PC-3 (cell line): ENCODE measurements around the gene PPP2R5B.

Experiments
- EZH2 ChIP-seq: fragments of 300-600 bp; sonication (generic); IDR thresholded peaks from one replicate; pipeline ENCODE4 v1.6.1; 2017; ENCODE audit warnings: antibody characterized with exemption, mild to moderate bottlenecking, low read length; ENCODE audit not compliant: unreplicated experiment
- EZH2phosphoT487 ChIP-seq: fragments of 300-600 bp; sonication (generic); IDR thresholded peaks from 2 replicates; pipeline ENCODE4 v1.6.1; 2018; ENCODE audit warnings: mild to moderate bottlenecking, antibody characterized with exemption, low read length, borderline replicate concordance
- TF ChIP-seq, protein P1 (sequence below): fragments of 300-600 bp; sonication (generic); conservative IDR thresholded peaks from 2 replicates; pipeline ENCODE4 v1.5.1; 2017; ENCODE audit warnings: antibody characterized with exemption, low read depth, mild to moderate bottlenecking, low read length

DNA sequence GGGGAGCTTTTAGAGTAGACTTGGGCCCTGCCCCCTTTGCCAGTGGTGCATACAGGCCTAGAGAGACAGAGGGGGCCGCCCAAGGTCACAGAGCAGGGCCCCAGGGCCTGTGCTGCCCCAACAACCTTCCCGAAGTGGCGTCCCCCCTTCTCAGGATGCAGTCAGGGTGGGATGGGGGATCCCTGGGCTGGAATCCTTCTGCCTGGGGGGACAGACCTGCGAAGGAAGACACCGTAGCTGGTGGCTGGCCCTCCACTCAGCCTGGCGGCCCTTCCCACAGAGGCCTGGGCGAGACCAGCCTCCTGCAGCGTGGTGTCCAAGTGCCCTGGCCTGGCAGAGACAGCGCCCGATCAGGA lies 31.7 kb upstream of the PPP2R5B start:
- TF ChIP-seq, protein P1, sequence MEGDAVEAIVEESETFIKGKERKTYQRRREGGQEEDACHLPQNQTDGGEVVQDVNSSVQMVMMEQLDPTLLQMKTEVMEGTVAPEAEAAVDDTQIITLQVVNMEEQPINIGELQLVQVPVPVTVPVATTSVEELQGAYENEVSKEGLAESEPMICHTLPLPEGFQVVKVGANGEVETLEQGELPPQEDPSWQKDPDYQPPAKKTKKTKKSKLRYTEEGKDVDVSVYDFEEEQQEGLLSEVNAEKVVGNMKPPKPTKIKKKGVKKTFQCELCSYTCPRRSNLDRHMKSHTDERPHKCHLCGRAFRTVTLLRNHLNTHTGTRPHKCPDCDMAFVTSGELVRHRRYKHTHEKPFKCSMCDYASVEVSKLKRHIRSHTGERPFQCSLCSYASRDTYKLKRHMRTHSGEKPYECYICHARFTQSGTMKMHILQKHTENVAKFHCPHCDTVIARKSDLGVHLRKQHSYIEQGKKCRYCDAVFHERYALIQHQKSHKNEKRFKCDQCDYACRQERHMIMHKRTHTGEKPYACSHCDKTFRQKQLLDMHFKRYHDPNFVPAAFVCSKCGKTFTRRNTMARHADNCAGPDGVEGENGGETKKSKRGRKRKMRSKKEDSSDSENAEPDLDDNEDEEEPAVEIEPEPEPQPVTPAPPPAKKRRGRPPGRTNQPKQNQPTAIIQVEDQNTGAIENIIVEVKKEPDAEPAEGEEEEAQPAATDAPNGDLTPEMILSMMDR, result no peak
- TF ChIP-seq EZH2 (no peak), EZH2phosphoT487 (no peak)
